Endothelial cell (in vitro differentiated cells): Measurements from ENCODE around the gene IL10RA. TPM values are rescaled to one million over a fixed set of nuclear protein-coding genes. Genes with fewer than 3 reads are reported as not detected.

Source experiments
- DNase-seq: peaks from one replicate; pipeline ENCODE4 v3.0.0; 2021; ENCODE audit warnings: low spot score
- H3K27ac Mint-ChIP-seq: one replicate; pipeline ENCODE4 v1.8.0; 2021; ENCODE audit warnings: mixed read lengths, inconsistent platforms; ENCODE audit not compliant: unreplicated experiment
- H3K27me3 Mint-ChIP-seq: one replicate; pipeline ENCODE4 v1.8.0; 2021; ENCODE audit warnings: mild to moderate bottlenecking, moderate library complexity, mixed read lengths, inconsistent platforms; ENCODE audit not compliant: unreplicated experiment
- H3K36me3 Mint-ChIP-seq: one replicate; pipeline ENCODE4 v1.8.0; 2021; ENCODE audit warnings: mild to moderate bottlenecking, low read depth, mixed read lengths, inconsistent platforms; ENCODE audit not compliant: unreplicated experiment
- H3K4me1 Mint-ChIP-seq: one replicate; pipeline ENCODE4 v1.8.0; 2021; ENCODE audit warnings: mild to moderate bottlenecking, mixed read lengths, inconsistent platforms; ENCODE audit not compliant: unreplicated experiment
- H3K4me3 Mint-ChIP-seq: one replicate; pipeline ENCODE4 v1.8.0; 2021; ENCODE audit warnings: mild to moderate bottlenecking, mixed read lengths, inconsistent platforms; ENCODE audit not compliant: unreplicated experiment
- H3K9me3 Mint-ChIP-seq: one replicate; pipeline ENCODE4 v1.8.0; 2021; ENCODE audit warnings: mixed read lengths, inconsistent platforms; ENCODE audit not compliant: unreplicated experiment
- total RNA-seq: library from RNA; stranded (reverse); fragmentation: NEBNext Ultra II Directional; extraction: Animal tissue kit (Norgen Biotek cat#: 25700); gene quantifications from one replicate; pipeline ENCODE4 v1.2.1, GENCODE V29; 2021; ENCODE audit not compliant: unreplicated experiment
- TF ChIP-seq, protein P1 (sequence below): fragments of 200-600 bp; sonication (generic); IDR thresholded peaks from one replicate; pipeline ENCODE4 v1.5.0; 2021; ENCODE audit warnings: antibody characterized with exemption; ENCODE audit not compliant: unreplicated experiment

Gene IL10RA
- total RNA-seq, 1 donor from 2014 or later, result 0.82 TPM

DNA sequence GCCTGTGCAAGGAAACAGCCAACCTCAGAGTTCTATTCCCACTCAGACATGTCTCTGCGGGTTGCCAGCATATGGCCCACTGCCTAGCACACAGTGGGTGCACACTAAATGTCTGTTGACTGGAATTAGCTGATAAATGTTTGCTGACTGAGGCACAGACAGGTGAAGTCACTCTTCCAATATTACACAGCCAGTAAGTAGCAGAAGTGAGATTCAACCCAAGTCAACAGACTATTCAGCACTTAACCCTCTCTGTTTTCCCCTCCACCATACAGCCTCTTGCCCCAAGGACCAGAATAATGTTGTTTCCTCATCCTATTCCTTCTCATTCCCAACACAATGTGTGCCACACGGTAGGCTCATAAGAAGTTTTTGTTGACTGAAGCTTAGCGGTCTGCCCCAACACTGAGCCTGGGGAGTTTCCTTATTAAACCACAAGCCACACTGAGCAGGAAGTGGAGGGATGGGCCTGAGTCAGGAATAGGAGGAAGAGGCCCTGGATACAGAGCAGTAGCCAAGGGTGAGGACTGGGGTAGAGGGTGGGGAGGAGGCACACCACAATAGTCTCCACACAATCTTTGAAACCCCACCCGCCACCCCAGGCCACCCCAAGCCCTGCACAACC, 15.7 kb upstream of the IL10RA start:
- peaks cover 2% of the 10 kb centered on the region for H3K27me3 Mint-ChIP-seq
- no peaks in the 10 kb centered on the region for H3K9me3 Mint-ChIP-seq
- peaks cover 42% of the 10 kb centered on the region for H3K4me1 Mint-ChIP-seq
- TF ChIP-seq, protein P1, sequence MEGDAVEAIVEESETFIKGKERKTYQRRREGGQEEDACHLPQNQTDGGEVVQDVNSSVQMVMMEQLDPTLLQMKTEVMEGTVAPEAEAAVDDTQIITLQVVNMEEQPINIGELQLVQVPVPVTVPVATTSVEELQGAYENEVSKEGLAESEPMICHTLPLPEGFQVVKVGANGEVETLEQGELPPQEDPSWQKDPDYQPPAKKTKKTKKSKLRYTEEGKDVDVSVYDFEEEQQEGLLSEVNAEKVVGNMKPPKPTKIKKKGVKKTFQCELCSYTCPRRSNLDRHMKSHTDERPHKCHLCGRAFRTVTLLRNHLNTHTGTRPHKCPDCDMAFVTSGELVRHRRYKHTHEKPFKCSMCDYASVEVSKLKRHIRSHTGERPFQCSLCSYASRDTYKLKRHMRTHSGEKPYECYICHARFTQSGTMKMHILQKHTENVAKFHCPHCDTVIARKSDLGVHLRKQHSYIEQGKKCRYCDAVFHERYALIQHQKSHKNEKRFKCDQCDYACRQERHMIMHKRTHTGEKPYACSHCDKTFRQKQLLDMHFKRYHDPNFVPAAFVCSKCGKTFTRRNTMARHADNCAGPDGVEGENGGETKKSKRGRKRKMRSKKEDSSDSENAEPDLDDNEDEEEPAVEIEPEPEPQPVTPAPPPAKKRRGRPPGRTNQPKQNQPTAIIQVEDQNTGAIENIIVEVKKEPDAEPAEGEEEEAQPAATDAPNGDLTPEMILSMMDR, result no peak
- no peak overlapping the region for H3K4me3 Mint-ChIP-seq
- no peaks in the 10 kb centered on the region for H3K36me3 Mint-ChIP-seq
- no peak for DNase-seq
- peak overlapping the region; percentile 72 for H3K27ac Mint-ChIP-seq

GRCh38 chr11:117972044-117972443, 14.2 kb upstream of the IL10RA start:
- TF ChIP-seq, protein P1, result no peak
- H3K9me3 Mint-ChIP-seq, result no peaks in the 10 kb centered on the region
- DNase-seq, result no peak
- peaks cover 52% of the 10 kb centered on the region for H3K4me1 Mint-ChIP-seq
- H3K36me3 Mint-ChIP-seq, result no peaks in the 10 kb centered on the region
- H3K4me3 Mint-ChIP-seq, result peak overlapping the region; percentile 16
- H3K27ac Mint-ChIP-seq, result peak overlapping the region; percentile 49
- peaks cover 2% of the 10 kb centered on the region for H3K27me3 Mint-ChIP-seq

- DNase-seq, result peak; percentile 18
- Mint-ChIP-seq H3K4me1 (peaks cover 56% of the 10 kb centered on the region), H3K9me3 (no peaks in the 10 kb centered on the region), H3K36me3 (no peaks in the 10 kb centered on the region), H3K4me3 (no peak overlapping the region), H3K27me3 (peaks cover 2% of the 10 kb centered on the region), H3K27ac (peak overlapping the region; percentile 86)
- TF ChIP-seq, protein P1, result no peak
Measured at GRCh38 chr11:117972629-117973502, 13.3 kb upstream of the IL10RA start.

GRCh38 chr11:117973503-117973860, 12.7 kb upstream of the IL10RA start:
- Mint-ChIP-seq H3K4me3 (no peak overlapping the region), H3K4me1 (peaks cover 56% of the 10 kb centered on the region), H3K27me3 (peaks cover 2% of the 10 kb centered on the region), H3K27ac (peak overlapping the region; percentile 86), H3K9me3 (no peaks in the 10 kb centered on the region), H3K36me3 (no peaks in the 10 kb centered on the region)
- TF ChIP-seq, protein P1, result no peak
- DNase-seq, result no peak

- no peaks in the 10 kb centered on the region for H3K9me3 Mint-ChIP-seq
- H3K27me3 Mint-ChIP-seq, result peaks cover 3% of the 10 kb centered on the region
- peak overlapping the region; percentile 52 for H3K27ac Mint-ChIP-seq
- DNase-seq, result no peak
- H3K4me3 Mint-ChIP-seq, result no peak overlapping the region
- no peaks in the 10 kb centered on the region for H3K36me3 Mint-ChIP-seq
- TF ChIP-seq, protein P1, result no peak
- H3K4me1 Mint-ChIP-seq, result peaks cover 42% of the 10 kb centered on the region
Measured at GRCh38 chr11:117976445-117976844, 9.7 kb upstream of the IL10RA start.
